Effector memory CD8-positive, alpha-beta T cell (primary cell): ENCODE measurements around the gene NPR1.
"Not testable (repeated sequence)": the region's sequence is repeated elsewhere in the genome, so short reads cannot be mapped to it uniquely, and the experiment has no call there.

Experiments
- ATAC-seq: fragments of 150-1000 bp; cut with Tn5 transposase; replicated peaks from 2 replicates; pipeline ENCODE4 v1.10.0; 2021; ENCODE audit warnings: mild to moderate bottlenecking, moderate library complexity
- DNase-seq, 3 experiments: peaks; one replicate each; pipeline ENCODE4 v3.0.0; 2021
- H3K27ac Mint-ChIP-seq, 2 donors: one replicate each; pipeline ENCODE4 v1.8.0; 2022; ENCODE audit warnings: mild to moderate bottlenecking in 2 of 2, mixed read lengths in 2 of 2, moderate library complexity in 2 of 2
- H3K27me3 Mint-ChIP-seq, 2 donors: one replicate each; pipeline ENCODE4 v1.8.0; 2022; ENCODE audit warnings: mixed read lengths in 2 of 2
- H3K36me3 Mint-ChIP-seq: one replicate; pipeline ENCODE4 v1.8.0; 2022; ENCODE audit warnings: mild to moderate bottlenecking, moderate library complexity, mixed read lengths; ENCODE audit not compliant: insufficient read depth
- H3K4me1 Mint-ChIP-seq, 2 donors: one replicate each; pipeline ENCODE4 v1.8.0; 2022; ENCODE audit warnings: low read depth in 2 of 2, mixed read lengths in 2 of 2
- H3K4me3 Mint-ChIP-seq, 2 donors: one replicate each; pipeline ENCODE4 v1.8.0; 2022; ENCODE audit warnings: mild to moderate bottlenecking in 2 of 2, mixed read lengths in 2 of 2, moderate library complexity in 2 of 2
- H3K9me3 Mint-ChIP-seq, 2 donors: one replicate each; pipeline ENCODE4 v1.8.0; 2022; ENCODE audit warnings: mixed read lengths in 2 of 2
- total RNA-seq, 9 experiments: gene quantifications; one replicate each; lab custom pipeline; 2026; lab: John Stamatoyannopoulos, UW

NPR1 gene
- total RNA-seq: 0 to 0.26 (median 0.06) reads per million in 9 experiments

DNA sequence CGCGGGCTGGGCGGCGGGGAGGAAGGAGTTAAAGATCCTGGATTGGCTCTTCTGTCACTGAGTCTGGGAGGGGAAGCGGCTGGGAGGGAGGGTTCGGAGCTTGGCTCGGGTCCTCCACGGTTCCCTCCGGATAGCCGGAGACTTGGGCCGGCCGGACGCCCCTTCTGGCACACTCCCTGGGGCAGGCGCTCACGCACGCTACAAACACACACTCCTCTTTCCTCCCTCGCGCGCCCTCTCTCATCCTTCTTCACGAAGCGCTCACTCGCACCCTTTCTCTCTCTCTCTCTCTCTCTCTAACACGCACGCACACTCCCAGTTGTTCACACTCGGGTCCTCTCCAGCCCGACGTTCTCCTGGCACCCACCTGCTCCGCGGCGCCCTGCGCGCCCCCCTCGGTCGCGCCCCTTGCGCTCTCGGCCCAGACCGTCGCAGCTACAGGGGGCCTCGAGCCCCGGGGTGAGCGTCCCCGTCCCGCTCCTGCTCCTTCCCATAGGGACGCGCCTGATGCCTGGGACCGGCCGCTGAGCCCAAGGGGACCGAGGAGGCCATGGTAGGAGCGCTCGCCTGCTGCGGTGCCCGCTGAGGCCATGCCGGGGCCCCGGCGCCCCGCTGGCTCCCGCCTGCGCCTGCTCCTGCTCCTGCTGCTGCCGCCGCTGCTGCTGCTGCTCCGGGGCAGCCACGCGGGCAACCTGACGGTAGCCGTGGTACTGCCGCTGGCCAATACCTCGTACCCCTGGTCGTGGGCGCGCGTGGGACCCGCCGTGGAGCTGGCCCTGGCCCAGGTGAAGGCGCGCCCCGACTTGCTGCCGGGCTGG lies at the start of gene NPR1:
Gene NPR1, plus strand, starts transcription at position 170 of the 818 bp plus-strand sequence. Its CDS starts 421 bp downstream, at position 591.
- ATAC-seq: peak; percentile 51
- H3K9me3 Mint-ChIP-seq: no peaks in the 10 kb centered on the region
- H3K27me3 Mint-ChIP-seq: peaks cover 65 to 76% of the 10 kb centered on the region in 2 donors
- peaks cover 22% of the 10 kb centered on the region in 2 donors for H3K4me1 Mint-ChIP-seq
- peak within 1 kb of the TSS in 1 of 2 donors; percentile 79 for H3K27ac Mint-ChIP-seq
- no peaks in the 10 kb centered on the region for H3K36me3 Mint-ChIP-seq
- DNase-seq: peak in 2 of 3 experiments; percentile 8 to 17
- peak within 1 kb of the TSS; percentile 73 to 80 for H3K4me3 Mint-ChIP-seq

DNA sequence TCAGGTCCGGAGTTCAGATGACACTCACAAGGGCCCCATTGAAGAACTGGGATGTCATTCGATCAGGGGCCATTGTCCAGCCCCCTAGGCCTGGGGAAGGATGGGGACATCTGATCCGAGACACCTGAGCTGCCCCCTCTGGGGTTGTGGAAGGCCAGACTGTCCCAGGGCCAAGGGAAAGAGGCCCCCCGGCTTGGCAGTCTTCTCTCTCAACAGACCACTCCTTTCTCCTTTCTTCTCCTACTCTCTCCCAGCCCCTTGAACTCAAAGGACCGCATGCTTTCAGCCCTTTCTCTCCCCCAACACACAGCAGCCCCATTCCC lies 49.2 kb upstream of the NPR1 start:
- Mint-ChIP-seq H3K4me1 (peaks cover 7 to 19% of the 10 kb centered on the region in 2 donors), H3K27ac (no peak overlapping the region), H3K36me3 (peaks cover 21% of the 10 kb centered on the region), H3K4me3 (no peak overlapping the region), H3K27me3 (peaks cover 0 to 12% of the 10 kb centered on the region in 2 donors), H3K9me3 (no peaks in the 10 kb centered on the region)
- DNase-seq (no peak), ATAC-seq (no peak)

DNA sequence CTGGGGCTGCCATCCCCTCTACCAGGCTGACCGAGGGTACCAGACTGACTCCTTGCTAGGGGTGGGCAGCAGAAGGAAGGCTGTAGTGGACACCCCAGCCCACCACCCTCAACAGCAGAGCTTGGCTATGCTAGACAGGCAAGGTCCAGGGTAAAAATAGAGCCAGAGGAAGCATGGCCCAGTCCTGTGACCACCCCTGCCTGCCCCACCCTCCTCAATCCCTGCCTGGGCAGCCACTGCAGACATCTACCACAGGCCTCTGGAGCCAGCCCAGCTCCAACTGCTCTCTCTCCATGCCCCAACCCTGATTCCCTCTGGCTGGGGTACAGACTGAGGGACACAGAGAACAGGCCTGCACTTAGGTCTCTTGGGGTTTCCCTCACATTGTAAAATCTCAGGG lies 48.5 kb upstream of the NPR1 start:
- ATAC-seq (no peak), DNase-seq (no peak)
- peaks cover 9 to 22% of the 10 kb centered on the region in 2 donors for H3K4me1 Mint-ChIP-seq
- peaks cover 0 to 12% of the 10 kb centered on the region in 2 donors for H3K27me3 Mint-ChIP-seq
- H3K4me3 Mint-ChIP-seq: no peak overlapping the region
- no peaks in the 10 kb centered on the region for H3K9me3 Mint-ChIP-seq
- H3K27ac Mint-ChIP-seq: no peak overlapping the region
- peaks cover 26% of the 10 kb centered on the region for H3K36me3 Mint-ChIP-seq

DNA sequence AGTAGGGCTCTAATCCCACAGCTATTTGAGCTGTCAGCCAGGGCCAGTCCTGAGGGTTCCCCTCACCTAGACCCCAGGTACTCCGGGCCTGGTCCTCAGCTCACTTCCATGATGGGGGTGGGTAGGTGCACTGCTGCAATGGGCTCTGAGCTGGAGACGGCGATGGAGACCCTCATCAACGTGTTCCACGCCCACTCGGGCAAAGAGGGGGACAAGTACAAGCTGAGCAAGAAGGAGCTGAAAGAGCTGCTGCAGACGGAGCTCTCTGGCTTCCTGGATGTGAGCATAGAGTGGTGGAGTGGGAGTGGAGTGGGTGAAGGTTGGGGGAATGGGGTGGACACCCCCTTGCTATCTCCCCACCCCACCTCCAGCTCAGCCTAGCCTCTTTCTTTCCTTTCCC lies 48.1 kb upstream of the NPR1 start:
- no peak overlapping the region for H3K27ac Mint-ChIP-seq
- ATAC-seq: no peak
- H3K4me3 Mint-ChIP-seq: no peak overlapping the region
- peaks cover 0 to 12% of the 10 kb centered on the region in 2 donors for H3K27me3 Mint-ChIP-seq
- H3K9me3 Mint-ChIP-seq: no peaks in the 10 kb centered on the region
- no peak for DNase-seq
- H3K36me3 Mint-ChIP-seq: peaks cover 28% of the 10 kb centered on the region
- H3K4me1 Mint-ChIP-seq: peaks cover 10 to 22% of the 10 kb centered on the region in 2 donors

DNA sequence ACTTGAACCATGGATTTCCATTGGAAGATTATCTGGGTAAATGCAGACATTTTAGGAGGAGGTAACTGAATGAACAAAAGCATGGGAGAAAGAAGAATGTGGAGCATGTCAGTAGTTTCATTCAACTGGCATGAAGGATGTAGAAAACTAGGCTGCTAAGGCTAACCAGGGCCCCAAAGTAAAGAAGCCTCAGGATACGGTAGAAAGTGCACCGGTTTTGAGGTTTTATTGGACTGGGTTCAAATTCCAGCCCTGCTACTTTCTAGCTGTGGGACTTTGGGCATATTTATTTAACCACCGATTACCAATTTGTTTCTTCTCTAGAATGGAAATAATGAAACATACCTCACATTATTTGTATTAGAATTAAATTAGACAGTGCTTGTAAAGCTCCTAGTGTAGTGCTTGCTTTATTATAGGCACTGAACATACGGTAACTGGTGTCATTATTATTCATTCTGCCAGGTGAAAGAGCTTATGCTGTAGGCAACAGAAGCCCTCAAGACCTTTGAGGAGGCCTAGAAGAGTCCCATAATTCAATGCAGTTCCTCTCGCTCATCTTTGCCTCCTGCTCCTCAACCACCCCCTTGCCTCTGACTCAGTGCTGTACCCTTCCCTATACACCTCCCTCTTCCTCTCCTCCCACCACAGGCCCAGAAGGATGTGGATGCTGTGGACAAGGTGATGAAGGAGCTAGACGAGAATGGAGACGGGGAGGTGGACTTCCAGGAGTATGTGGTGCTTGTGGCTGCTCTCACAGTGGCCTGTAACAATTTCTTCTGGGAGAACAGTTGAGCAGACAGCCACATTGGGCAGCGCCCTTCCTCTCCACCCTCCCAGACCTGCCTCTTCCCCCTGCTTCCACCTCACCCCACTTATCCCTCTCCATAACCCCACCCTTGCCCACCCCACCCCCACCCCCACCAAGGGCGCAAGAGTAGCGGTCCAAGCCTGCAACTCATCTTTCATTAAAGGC lies 47.2 kb upstream of the NPR1 start:
- H3K36me3 Mint-ChIP-seq: peaks cover 31% of the 10 kb centered on the region
- H3K9me3 Mint-ChIP-seq: no peaks in the 10 kb centered on the region
- no peak for ATAC-seq

DNA sequence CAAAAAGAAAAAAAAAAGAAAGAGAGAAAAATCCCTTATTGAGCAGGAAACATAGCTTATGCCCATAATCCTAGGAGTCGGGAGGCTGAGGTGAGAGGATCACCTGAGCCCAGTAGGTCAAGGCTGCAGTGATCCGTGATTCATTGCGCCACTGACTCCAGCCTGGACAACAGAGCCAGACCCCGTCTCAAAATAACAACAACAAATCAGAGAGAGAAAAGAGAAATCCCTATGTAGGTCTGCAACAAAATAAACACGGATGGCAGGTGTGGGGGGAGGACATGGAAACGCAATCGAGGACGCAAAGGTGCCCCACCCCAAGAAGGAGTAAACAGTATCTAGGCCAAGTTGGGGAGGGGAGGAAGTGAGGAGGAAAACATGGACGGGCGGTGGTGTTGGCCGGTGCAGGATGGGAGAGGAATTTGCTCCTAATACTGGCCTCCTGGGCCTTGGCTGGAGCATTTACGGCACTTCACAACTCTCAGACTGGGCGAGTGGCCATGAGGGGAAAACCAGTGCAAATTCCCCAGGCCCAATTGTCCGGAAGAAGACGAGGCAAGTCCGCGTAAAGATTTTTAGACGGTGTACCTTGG lies 45.2 kb upstream of the NPR1 start:
- peaks cover 50% of the 10 kb centered on the region for H3K36me3 Mint-ChIP-seq
- H3K27ac Mint-ChIP-seq: peak overlapping the region; percentile 100
- DNase-seq: no peak
- no peak for ATAC-seq
- H3K4me1 Mint-ChIP-seq: peaks cover 28 to 34% of the 10 kb centered on the region in 2 donors
- H3K27me3 Mint-ChIP-seq: no peaks in the 10 kb centered on the region
- peak overlapping the region; percentile 99 to 100 for H3K4me3 Mint-ChIP-seq
- no peaks in the 10 kb centered on the region for H3K9me3 Mint-ChIP-seq

More for the DNA sequence above, 47.2 kb upstream of the NPR1 start:
- no peak for DNase-seq
- Mint-ChIP-seq H3K27me3 (peaks cover 0 to 12% of the 10 kb centered on the region in 2 donors), H3K4me3 (no peak overlapping the region), H3K27ac (no peak overlapping the region), H3K4me1 (peaks cover 13 to 25% of the 10 kb centered on the region in 2 donors)

DNA sequence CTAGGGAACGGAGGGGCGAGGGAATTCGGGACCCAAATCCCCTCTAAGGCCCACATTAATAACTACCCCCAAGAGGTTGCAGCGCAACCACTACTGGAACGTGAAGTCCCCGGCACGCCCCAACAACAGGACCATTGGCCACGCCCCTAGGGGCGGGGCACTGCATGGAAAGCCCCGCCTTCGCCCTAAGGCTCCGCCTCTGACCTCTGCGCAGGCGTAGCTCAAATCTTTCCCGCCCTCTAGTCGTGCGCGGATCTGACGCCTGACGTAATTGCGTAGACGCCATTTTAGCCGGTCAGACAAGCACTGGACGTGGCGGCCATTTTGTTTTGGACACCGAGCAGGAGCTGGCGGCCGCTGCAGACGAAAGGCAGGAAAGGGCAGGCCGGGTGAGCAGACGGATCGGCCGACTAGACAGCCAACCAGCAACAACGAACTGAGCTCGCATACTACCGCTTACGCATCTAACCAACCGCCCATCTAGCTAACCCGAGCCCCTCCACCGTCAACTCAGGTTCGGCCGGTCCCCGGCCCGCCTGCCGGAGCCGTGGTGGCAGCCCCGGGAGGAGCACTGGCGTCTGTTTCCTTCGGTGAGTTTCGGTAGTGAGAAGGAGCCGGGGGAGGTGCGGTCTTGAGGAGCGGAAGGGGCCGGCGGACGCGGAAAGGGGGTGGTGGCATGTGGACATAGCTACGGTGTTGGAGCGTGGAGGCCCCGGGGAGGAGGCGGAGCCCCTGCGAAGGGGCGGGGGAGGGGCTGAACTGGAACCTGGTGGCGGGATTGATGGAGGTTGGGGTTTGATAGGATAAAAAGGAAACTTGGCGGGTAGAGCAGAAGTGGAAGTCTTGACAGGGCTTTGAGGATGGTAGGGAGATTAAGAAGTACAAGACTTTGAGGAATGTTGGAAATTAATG lies 44.5 kb upstream of the NPR1 start, which contains the start of gene CHTOP:
Gene CHTOP, plus strand, starts transcription at position 313 of the 912 bp plus-strand sequence. CDS start 2,523 bp downstream, outside the sequence.
- Mint-ChIP-seq H3K4me3 (peak within 1 kb of the TSS; percentile 99 to 100), H3K27me3 (no peaks in the 10 kb centered on the region), H3K4me1 (peaks cover 28 to 34% of the 10 kb centered on the region in 2 donors), H3K9me3 (no peaks in the 10 kb centered on the region), H3K27ac (peak within 1 kb of the TSS; percentile 100), H3K36me3 (peaks cover 57% of the 10 kb centered on the region)
- DNase-seq (peak; percentile 94 to 99 (median 98)), ATAC-seq (peak; percentile 86)

DNA sequence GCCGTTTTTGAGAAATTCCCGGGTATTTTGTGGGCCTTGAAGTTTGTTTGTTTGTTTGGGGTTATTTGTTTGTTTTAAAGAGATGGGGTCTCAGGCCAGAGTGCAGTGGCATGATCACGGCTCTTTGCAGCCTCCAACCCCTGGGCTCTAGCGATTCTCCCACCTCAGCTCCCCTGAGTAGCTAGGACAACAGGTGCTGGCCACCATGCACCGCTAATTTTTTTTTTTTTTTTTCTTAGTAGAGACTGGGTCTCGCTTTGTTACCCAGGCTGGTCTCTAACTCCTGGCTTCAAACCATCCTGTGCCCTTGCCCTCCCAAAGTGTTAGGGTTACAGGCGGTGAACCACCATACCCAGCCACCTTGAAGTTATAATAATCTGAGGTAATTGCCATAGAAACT lies 42.6 kb upstream of the NPR1 start:
- H3K4me3 Mint-ChIP-seq: peak overlapping the region; percentile 99 to 100
- H3K4me1 Mint-ChIP-seq: peaks cover 30 to 34% of the 10 kb centered on the region in 2 donors
- H3K36me3 Mint-ChIP-seq: peaks cover 71% of the 10 kb centered on the region
- no peaks in the 10 kb centered on the region for H3K27me3 Mint-ChIP-seq
- H3K9me3 Mint-ChIP-seq: no peaks in the 10 kb centered on the region
- DNase-seq (no peak), ATAC-seq (no peak)
- peak overlapping the region; percentile 100 for H3K27ac Mint-ChIP-seq

DNA sequence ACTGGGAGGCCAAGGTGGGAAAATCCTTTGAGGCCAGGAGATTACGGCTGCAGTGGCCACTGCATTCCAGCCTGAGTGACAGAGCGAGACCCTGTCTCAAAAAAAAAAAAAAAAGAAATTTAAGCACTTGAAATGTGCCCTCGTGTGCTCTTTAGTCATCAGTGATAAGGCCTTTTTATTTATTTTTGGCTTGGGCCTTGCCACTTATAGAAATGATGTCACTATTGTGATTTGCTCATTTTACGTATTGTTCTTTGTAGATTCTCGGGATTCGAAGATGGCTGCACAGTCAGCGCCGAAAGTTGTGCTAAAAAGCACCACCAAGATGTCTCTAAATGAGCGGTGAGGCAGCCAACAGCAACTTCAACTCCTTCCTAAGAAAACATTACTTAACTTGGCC lies 42.2 kb upstream of the NPR1 start:
- DNase-seq: no peak
- H3K36me3 Mint-ChIP-seq: peaks cover 76% of the 10 kb centered on the region
- ATAC-seq: no peak
- H3K4me1 Mint-ChIP-seq: peaks cover 34 to 35% of the 10 kb centered on the region in 2 donors
- no peaks in the 10 kb centered on the region for H3K27me3 Mint-ChIP-seq
- peak overlapping the region; percentile 99 to 100 for H3K4me3 Mint-ChIP-seq
- peak overlapping the region; percentile 100 for H3K27ac Mint-ChIP-seq
- no peaks in the 10 kb centered on the region for H3K9me3 Mint-ChIP-seq

DNA sequence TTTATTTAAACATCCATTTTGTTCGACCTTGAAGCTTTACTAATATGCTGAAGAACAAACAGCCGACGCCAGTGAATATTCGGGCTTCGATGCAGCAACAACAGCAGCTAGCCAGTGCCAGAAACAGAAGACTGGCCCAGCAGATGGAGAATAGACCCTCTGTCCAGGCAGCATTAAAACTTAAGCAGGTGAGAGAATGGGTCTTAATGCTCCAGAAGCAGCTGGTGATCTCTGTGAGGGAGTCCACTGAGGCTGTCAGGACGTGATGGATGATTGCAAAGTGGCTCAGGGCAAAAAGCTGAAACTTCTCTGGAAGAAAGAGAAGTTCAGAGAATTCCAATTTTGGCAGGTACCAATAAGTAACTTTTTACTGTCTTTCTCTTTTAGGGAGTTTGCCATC lies 40.2 kb upstream of the NPR1 start:
- Mint-ChIP-seq H3K4me3 (no peak overlapping the region), H3K4me1 (peaks cover 33 to 46% of the 10 kb centered on the region in 2 donors), H3K9me3 (no peaks in the 10 kb centered on the region), H3K27me3 (no peaks in the 10 kb centered on the region), H3K27ac (peak overlapping the region in 1 of 2 donors; percentile 29), H3K36me3 (peaks cover 90% of the 10 kb centered on the region)
- no peak for ATAC-seq
- no peak for DNase-seq

DNA sequence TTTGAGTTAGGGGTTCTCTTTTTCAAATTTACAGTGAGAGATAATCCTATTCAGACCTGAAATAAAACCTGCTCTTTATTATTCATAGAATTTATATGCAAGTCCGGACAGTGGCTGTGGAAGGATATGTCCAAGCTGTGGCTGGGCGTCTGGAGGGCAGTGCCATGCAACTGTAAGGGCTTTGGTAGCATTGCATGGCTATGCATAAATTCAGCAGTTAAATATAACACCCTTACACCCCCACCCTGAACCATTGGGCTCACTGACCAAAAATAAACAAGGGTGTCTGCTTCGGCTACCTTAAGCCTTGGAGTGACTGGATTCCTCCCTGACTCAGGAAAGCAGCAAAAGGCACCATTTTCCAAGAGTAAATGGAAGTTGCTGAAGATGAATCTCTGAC lies 39.2 kb upstream of the NPR1 start:
- H3K4me3 Mint-ChIP-seq: no peak overlapping the region
- ATAC-seq (no peak), DNase-seq (no peak)
- peaks cover 35 to 49% of the 10 kb centered on the region in 2 donors for H3K4me1 Mint-ChIP-seq
- H3K36me3 Mint-ChIP-seq: peaks cover 90% of the 10 kb centered on the region
- no peak overlapping the region for H3K27ac Mint-ChIP-seq
- H3K27me3 Mint-ChIP-seq: no peaks in the 10 kb centered on the region
- no peaks in the 10 kb centered on the region for H3K9me3 Mint-ChIP-seq

DNA sequence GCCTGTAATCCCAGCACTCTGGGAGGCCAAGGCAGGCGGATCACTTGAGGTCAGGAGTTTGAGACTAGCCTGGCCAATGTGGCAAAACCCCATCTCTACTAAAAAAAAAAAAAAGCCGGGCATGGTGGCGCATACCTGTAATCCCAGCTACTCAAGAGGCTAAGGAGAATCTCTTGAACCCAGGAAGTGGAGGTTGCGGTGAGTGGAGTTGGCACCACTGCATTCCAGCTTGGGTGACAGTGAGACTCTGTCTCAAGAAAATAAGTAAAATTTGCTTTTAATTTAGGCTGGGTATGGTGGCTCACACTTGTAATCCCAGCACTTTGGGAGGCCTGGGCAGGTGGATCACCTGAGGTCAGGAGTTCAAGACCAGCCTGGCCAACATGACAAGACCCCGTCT lies 38.3 kb upstream of the NPR1 start:
- not testable (repeated sequence) for ATAC-seq

More for the DNA sequence above, 38.3 kb upstream of the NPR1 start:
- H3K27me3 Mint-ChIP-seq, DNase-seq, H3K4me3 Mint-ChIP-seq, H3K9me3 Mint-ChIP-seq: not testable (repeated sequence)
- Mint-ChIP-seq H3K4me1 (peaks cover 31 to 46% of the 10 kb centered on the region in 2 donors), H3K36me3 (peaks cover 92% of the 10 kb centered on the region), H3K27ac (peak overlapping the region in 1 of 2 donors; percentile 38)
